ENCODE results near the gene SP1. TPM values are rescaled to one million over a fixed set of nuclear protein-coding genes. Genes with fewer than 3 reads are reported as not detected.

SP1 gene
- total and polyA plus RNA-seq, 9 of the 15 experiments (the other 6 are each of a cell fraction or from before 2014, with no cell fraction given): 8.0 to 65.5 (median 41.6) TPM

DNA sequence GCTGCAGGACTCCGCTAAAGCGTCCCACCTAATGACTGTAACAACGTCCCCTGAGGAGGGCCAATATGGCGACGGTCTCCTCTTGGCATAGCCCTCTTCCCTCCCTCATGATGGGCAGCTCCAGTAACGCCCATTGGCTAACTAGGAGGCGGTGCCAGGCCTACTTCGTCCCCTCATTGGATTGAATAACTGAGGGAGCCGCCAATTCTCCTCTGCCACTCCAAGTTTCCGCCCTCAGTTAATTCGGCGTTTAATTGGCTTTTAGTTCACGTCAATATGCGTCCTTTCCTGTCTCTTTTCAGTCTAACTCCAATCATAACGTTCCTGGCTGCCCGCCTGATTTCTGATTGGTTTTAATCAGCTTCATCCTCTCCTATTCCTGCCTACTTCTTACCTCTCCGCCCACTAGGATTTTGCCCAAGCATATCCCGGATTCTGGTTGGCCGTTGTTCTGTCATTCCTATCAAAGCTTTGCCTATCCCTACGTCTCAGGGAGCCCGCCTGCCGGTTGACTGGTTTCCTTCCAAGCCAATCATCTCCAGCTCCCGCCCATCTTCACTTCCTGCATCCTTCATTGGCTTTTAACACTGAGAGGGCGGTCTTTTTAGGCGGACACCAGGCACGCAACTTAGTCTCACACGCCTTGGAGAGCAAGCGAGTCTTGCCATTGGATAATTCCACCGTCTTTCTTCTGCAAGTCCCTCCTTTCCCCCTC, 430 bp upstream of the SP1 start (continued):
- TF ChIP-seq FOXM1 (IDR thresholded peaks at IDR 0.05; ENCODE audit: low read depth) (peak; percentile 88), FOXM1 (CRISPR knock-in tag; IDR thresholded peaks at IDR 0.05; ENCODE audit: low read depth) (no peak), RBBP5 (IDR thresholded peaks at IDR 0.05; ENCODE audit: borderline replicate concordance, insufficient read depth, low read length, poor library complexity, severe bottlenecking) (no peak), HES1 (IDR thresholded peaks at IDR 0.05; ENCODE audit: low read depth) (0 out of 2 replicates have a peak, but pooled peaks have one; percentile 40), ZNF175 (CRISPR knock-in tag; IDR thresholded peaks at IDR 0.05; ENCODE audit: low read depth) (no peak), THAP12 (CRISPR knock-in tag; IDR thresholded peaks at IDR 0.05) (peak; percentile 92), ZNF239 (CRISPR knock-in tag; IDR thresholded peaks at IDR 0.05) (no peak), FOXJ2 (tag; IDR thresholded peaks at IDR 0.05) (no peak), CTBP1 (IDR thresholded peaks at IDR 0.05; ENCODE audit: borderline replicate concordance) (no peak), FUS (optimal IDR thresholded peaks at IDR 0.05; ENCODE audit: low read depth, low read length) (no peak), KDM5B (IDR thresholded peaks at IDR 0.05; ENCODE audit: insufficient replicate concordance, low read depth, low read length) (peak; percentile 83), EP300 (IDR thresholded peaks at IDR 0.05; ENCODE audit: low read length) (peak; percentile 18; the same call in 1 of the 2 replicates), TFAP4 (CRISPR knock-in tag; IDR thresholded peaks at IDR 0.05; ENCODE audit: borderline replicate concordance) (peak; percentile 53; the same call in 1 of the 2 replicates)
- TF ChIP-seq, protein P1, sequence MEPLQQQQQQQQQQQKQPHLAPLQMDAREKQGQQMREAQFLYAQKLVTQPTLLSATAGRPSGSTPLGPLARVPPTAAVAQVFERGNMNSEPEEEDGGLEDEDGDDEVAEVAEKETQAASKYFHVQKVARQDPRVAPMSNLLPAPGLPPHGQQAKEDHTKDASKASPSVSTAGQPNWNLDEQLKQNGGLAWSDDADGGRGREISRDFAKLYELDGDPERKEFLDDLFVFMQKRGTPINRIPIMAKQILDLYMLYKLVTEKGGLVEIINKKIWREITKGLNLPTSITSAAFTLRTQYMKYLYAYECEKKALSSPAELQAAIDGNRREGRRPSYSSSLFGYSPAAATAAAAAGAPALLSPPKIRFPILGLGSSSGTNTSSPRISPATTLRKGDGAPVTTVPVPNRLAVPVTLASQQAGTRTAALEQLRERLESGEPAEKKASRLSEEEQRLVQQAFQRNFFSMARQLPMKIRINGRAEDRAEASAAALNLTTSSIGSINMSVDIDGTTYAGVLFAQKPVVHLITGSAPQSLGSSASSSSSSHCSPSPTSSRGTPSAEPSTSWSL (CRISPR knock-in tag; IDR thresholded peaks at IDR 0.05; ENCODE audit: borderline replicate concordance): no peak
- TF ChIP-seq, protein P2, sequence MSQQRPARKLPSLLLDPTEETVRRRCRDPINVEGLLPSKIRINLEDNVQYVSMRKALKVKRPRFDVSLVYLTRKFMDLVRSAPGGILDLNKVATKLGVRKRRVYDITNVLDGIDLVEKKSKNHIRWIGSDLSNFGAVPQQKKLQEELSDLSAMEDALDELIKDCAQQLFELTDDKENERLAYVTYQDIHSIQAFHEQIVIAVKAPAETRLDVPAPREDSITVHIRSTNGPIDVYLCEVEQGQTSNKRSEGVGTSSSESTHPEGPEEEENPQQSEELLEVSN (IDR thresholded peaks at IDR 0.05; ENCODE audit: borderline replicate concordance in 1 of 2, extremely low read depth in 1 of 2, insufficient read depth in 1 of 2, insufficient read length in 1 of 2, low read depth in 1 of 2, low read length in 1 of 2, poor library complexity in 1 of 2, severe bottlenecking in 1 of 2): peak; percentile 94 to 97
- TF ChIP-seq, protein P3, sequence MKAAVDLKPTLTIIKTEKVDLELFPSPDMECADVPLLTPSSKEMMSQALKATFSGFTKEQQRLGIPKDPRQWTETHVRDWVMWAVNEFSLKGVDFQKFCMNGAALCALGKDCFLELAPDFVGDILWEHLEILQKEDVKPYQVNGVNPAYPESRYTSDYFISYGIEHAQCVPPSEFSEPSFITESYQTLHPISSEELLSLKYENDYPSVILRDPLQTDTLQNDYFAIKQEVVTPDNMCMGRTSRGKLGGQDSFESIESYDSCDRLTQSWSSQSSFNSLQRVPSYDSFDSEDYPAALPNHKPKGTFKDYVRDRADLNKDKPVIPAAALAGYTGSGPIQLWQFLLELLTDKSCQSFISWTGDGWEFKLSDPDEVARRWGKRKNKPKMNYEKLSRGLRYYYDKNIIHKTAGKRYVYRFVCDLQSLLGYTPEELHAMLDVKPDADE (conservative IDR thresholded peaks at IDR 0.05; ENCODE audit: control insufficient read depth, low read depth, low read length): no peak
